Activated CD4-positive, alpha-beta T cell treated with anti-CD3 and anti-CD28 coated beads, Interleukin-2, amount 50 U/mL, for 16 hours (primary cell): ENCODE results near the gene FOXP1.
A peak's percentile ranks its signal among the peaks of the same experiment; 100 is the strongest.
"Not testable (repeated sequence)": the region's sequence is repeated elsewhere in the genome, so short reads cannot be mapped to it uniquely, and the experiment has no call there.

Experiments used
- DNase-seq: peaks from one replicate; pipeline ENCODE4 v3.0.0-alpha.2; 2020

The FOXP1 gene

GRCh38 chr3:71560665-71561064 lies 22.9 kb downstream of the FOXP1 start:
- DNase-seq: no peak

DNA sequence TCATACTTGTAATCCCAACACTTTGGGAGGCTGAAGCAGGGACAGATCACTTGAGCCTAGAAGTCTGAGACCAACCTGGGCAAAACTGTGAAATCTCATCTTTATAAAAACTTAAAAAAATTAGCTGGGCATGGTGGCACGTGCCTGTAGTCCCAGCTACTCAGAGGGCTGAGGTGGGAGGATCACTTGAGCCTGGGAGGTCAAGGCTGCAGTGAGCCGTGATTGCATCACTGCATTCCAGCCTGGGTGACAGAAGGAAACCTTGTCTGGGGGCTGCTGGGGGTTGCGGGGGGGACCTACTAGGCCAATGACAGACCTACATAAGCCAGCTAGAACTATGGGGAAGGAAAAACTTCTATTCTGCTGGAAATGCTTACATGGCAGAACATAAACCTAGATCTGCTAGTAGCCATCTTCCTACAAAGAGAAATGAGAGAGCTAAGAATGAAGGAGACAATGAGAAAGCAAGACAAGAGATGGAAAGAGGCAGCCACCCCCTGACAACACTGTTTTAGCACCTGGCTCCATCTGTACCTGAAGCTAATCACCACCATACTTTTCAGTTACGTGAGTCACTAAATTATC lies 23.9 kb downstream of the FOXP1 start:
- no peak for DNase-seq

DNA sequence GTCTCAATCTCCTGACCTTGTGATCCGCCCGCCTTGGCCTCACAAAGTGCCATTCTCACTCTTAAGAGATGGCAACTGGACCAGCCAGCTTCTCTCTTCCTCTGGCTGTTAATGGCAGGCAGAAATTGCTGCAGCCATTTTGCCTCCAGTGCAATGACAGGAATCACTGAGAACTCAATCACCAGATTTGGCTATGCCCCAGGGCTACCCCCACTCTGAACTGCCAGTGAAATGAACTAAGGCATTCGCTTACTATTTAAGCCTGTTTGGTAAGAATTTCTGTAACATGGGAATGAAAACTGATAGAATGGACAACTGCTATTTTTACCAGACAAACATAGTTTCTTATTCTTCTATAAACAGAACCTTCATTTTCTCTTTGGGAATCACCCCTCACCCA lies 24.5 kb downstream of the FOXP1 start:
- no peak for DNase-seq

GRCh38 chr3:71554649-71555048 lies 28.9 kb downstream of the FOXP1 start:
- no peak for DNase-seq

GRCh38 chr3:71551311-71551919 lies 32.1 kb downstream of the FOXP1 start:
- DNase-seq: no peak

DNA sequence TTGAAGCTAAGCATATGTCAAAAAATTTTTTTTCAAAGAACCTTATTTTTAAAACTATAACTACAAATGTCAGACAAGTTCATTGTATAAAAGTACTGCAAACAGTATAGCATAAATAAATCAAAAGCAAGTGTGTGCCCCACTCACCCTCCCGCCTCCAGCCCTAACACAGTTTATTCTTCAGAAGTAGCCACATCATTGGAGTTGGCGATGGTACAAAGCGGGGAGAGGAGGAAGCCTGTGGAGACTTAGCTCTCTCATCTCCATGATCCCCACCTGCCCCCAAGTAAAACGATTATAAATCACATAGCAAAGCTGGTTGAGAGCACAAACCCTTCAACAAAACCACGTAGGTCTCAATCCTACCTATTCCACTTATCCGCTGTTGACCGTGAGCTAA lies 33.6 kb downstream of the FOXP1 start:
- no peak for DNase-seq

- DNase-seq: no peak
Observed at GRCh38 chr3:71548705-71549384, 34.7 kb downstream of the FOXP1 start.

- no peak for DNase-seq
Observed at GRCh38 chr3:71547249-71548198, 36.0 kb downstream of the FOXP1 start.

GRCh38 chr3:71546821-71547220 lies 36.7 kb downstream of the FOXP1 start:
- DNase-seq: no peak

DNA sequence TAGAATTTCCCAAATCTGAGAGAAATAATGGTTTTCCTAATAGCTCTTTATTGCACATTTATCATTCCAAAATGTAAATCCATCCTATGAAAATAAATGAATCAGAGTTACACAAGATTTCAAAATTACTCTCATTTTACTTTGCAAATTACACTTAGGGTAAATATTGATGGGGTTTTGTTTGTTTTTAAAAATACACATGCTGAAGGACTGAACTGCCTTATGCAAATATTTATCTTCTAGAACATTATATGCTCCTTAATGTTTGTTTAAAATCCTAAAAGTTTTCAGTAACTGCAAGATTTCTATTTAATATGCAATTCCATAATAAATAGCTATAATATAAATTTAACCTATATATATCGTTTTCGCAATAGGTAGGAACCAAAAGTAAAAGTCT lies 38.2 kb downstream of the FOXP1 start:
- no peak for DNase-seq

DNA sequence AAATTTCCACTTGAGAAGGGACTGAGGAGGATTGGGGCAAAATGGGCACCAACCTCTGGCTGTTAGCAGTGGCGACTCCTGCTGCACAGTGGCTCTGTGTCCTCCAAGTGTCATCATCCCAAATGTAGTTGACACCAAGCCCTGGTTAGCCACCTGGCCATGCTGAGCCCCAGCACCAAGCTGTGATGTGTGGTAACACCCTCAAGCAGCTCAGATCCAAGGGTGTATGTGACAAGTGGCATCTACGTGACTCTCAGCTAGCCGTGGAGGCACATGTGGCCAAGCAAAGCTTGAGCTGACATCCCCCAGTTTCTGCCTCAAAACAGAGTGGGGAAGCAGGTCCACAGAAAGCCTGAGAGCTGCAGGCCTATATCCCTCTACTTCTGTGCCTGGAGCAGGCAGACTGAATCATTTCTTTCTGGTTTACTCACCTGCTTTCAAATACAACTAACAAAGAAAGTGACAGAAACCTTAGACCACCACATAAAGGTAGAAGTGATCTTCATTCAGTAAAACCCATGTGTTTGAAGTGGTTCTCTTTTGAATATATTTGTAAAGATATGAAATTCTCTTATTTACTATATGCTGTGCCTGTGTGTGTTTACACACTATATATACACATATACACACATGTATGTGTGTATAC lies 40.0 kb downstream of the FOXP1 start:
- peak; percentile 59 for DNase-seq

DNA sequence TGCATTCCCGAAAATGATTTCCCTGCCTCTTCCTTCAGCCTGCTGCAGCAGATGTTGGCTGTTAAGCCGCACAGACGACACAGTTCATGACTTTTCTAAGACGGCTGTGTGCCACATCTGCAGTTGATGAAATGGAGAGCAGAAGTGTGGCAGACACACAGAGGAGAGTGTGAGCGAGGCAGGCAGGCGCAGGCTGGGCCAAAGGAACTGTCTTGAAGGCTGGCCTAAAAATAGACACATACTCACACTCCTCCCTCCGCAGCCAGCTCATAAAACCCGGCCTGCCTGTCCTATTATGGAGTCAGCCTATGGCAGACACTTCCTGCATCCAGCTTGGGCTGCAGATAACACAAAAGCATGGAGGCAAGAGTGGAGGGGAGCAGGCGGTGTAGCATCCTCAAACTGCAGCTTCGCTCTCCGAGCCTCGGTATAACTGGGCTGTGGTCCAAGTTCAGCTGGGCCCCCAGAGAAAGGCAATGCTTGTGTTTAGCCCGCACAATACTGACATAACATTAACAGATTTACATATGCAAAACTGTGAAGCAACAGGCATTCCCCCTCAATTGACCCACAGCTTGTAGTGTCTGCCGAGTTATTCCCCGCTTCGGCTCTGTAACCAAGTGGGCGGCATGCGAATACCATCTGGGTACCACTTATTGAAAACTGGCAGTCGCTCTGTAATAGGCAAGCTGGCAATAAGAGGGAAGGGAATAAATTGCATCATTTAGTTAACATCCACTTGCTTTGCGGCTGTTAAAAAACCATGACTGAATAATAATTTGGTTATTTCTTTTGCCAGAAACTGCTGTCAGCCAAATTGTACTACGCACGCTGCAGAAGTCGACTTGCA lies 40.8 kb downstream of the FOXP1 start:
- DNase-seq: no peak

- no peak for DNase-seq
Observed at GRCh38 chr3:71541313-71541712, 42.2 kb downstream of the FOXP1 start.

GRCh38 chr3:71537211-71537611 lies 46.3 kb downstream of the FOXP1 start:
- DNase-seq: no peak

DNA sequence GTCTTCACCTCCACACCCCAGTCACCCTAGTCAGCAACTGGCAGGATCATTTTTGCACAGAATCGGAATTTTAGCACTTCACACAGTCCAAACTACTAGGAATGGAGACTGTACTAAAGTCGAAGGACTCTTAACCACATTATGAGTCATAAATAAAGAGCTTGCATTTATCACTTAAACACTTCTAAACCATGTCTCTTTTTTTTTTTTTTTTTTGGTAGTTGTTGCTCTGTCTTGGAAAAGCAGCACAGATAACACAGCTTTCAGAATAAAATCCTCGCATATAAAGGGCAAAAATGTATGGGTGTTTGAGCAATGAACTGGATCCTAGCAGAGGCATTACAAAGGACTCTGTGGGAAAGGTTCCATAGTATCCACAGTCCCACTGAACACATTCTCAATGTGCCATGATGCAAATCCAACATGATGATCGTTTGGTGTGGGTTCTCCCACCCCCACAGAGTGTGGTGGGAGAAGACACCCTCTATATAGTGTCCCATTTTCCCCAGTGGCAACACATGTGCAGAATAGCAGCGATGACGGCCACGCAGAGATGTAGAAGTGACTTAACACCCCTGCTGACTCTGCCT lies 47.1 kb downstream of the FOXP1 start:
- DNase-seq: no peak

DNA sequence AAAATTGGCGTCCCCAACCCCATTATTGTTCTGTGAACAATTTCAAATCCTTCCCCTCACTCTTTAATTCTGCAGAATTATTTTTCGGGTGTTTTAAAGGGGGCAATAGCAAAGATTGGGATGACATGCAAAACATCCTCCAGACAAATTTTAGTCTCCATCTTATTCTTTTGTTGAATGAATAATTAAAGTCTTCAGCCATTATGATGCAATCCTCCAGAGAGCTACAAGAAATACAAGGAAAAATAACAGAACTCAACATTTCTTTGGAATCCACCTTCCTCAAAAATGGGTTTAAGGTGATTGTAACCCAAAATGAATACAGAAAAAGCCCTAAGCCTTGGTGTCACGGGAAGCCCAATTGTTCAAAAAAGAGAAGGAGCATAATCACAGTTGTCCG lies 49.9 kb downstream of the FOXP1 start:
- DNase-seq: no peak

DNA sequence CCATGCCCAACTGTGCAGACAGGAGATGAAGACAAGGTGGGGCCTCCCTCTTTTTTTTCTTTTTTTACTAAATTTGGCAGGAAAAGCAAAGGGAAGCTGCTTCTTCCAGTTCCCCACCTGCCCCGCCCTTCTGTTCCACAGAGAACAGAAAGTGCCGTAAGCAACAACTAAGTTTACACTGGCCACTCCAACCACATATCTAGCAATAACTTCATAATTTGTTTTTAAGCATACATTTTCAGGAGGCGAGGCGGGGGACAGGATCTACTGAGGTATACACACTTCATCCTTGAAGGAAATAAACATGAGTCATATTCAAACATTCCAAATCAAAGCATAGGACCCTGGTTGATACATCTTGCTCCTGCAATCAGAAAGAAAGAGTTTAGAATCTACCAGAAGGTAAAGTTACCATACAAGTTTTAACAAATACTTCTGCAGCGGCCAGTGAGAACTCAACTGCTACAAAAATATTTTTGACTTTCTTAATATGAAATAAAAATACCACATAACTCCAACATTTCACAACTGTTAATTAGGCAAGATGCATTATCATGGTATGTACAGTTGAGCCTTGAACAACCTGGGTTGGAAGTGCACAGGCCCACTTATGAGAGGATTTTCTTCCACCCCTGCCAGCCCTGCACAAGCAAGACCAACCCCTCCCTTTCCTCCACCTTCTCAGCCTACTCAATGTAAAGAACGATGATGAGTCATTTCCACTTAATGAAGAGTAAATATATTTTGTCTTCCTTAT lies 50.7 kb downstream of the FOXP1 start:
- DNase-seq: no peak

DNA sequence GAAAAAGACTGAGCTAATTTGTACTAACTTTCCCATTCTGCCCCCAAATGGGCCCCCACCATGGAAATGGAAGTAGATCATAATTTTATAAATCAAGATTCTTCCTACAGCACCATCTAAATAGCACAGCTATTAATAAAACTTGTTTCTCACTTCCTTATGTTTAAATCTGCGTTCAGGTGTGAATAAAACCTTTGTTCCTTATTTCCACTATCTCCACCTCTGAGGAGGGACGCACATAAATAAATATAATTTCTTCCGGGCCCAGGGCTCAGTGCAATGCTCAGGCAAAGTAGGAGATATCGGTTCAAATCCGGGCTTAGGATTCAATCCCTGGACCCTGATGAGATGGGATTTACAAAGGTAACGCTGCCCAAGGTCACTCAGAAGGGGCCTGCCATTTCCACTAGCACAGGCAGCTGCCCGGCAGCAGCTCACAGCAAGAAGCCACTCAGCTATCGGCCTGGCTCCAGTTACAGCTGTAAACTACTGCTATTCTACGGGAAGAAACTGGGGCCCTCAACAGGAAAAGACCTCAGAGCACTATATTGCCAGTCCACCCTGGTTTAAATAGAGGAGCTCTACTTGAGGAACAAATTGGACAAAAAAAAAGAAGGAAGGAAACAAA lies 52.5 kb downstream of the FOXP1 start:
- no peak for DNase-seq

- DNase-seq: peak; percentile 42
Observed at GRCh38 chr3:71528816-71529215, 54.7 kb downstream of the FOXP1 start.

GRCh38 chr3:71526448-71526847 lies 57.1 kb downstream of the FOXP1 start:
- not testable (repeated sequence) for DNase-seq
